ENCODE data around the gene LRRC74A. TPM values are rescaled to one million over a fixed set of nuclear protein-coding genes. Genes with fewer than 3 reads are reported as not detected.
A peak's percentile ranks its signal among the peaks of the same experiment; 100 is the strongest.

LRRC74A gene
- total RNA-seq, 1 donor from 2014 or later = not detected

- Mint-ChIP-seq H3K27me3 (no peaks in the 10 kb centered on the region), H3K9me3 (no peaks in the 10 kb centered on the region), H3K4me1 (ENCODE audit: unreplicated experiment) (peaks cover 16% of the 10 kb centered on the region), H3K27ac (no peak overlapping the region), H3K4me3 (no peak overlapping the region), H3K36me3 (peaks cover 19% of the 10 kb centered on the region)
- TF ChIP-seq, protein P1, sequence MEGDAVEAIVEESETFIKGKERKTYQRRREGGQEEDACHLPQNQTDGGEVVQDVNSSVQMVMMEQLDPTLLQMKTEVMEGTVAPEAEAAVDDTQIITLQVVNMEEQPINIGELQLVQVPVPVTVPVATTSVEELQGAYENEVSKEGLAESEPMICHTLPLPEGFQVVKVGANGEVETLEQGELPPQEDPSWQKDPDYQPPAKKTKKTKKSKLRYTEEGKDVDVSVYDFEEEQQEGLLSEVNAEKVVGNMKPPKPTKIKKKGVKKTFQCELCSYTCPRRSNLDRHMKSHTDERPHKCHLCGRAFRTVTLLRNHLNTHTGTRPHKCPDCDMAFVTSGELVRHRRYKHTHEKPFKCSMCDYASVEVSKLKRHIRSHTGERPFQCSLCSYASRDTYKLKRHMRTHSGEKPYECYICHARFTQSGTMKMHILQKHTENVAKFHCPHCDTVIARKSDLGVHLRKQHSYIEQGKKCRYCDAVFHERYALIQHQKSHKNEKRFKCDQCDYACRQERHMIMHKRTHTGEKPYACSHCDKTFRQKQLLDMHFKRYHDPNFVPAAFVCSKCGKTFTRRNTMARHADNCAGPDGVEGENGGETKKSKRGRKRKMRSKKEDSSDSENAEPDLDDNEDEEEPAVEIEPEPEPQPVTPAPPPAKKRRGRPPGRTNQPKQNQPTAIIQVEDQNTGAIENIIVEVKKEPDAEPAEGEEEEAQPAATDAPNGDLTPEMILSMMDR (conservative IDR thresholded peaks at IDR 0.05) = no peak
- no peak for DNase-seq (ENCODE audit: extremely low spot score, unreplicated experiment)
These were observed 43.2 kb upstream of the LRRC74A start for GRCh38 chr14:76782885-76783566.

GRCh38 chr14:76784266-76784874, 41.8 kb upstream of the LRRC74A start:
- Mint-ChIP-seq H3K27me3 (no peaks in the 10 kb centered on the region), H3K4me1 (ENCODE audit: unreplicated experiment) (peaks cover 16% of the 10 kb centered on the region), H3K27ac (no peak overlapping the region), H3K4me3 (no peak overlapping the region), H3K9me3 (no peaks in the 10 kb centered on the region), H3K36me3 (peaks cover 22% of the 10 kb centered on the region)
- DNase-seq (ENCODE audit: extremely low spot score, unreplicated experiment) = no peak
- TF ChIP-seq, protein P1 (conservative IDR thresholded peaks at IDR 0.05) = no peak

GRCh38 chr14:76784881-76785280, 41.3 kb upstream of the LRRC74A start:
- Mint-ChIP-seq H3K9me3 (no peaks in the 10 kb centered on the region), H3K27ac (peak overlapping the region; percentile 14), H3K4me3 (no peak overlapping the region)

GRCh38 chr14:76786601-76787000, 39.6 kb upstream of the LRRC74A start:
- Mint-ChIP-seq H3K27me3 (no peaks in the 10 kb centered on the region), H3K27ac (no peak overlapping the region), H3K4me3 (no peak overlapping the region), H3K4me1 (ENCODE audit: unreplicated experiment) (peaks cover 6% of the 10 kb centered on the region), H3K9me3 (no peaks in the 10 kb centered on the region), H3K36me3 (peaks cover 17% of the 10 kb centered on the region)
- TF ChIP-seq, protein P1 (conservative IDR thresholded peaks at IDR 0.05) = no peak
- no peak for DNase-seq (ENCODE audit: extremely low spot score, unreplicated experiment)

More at GRCh38 chr14:76784881-76785280, 41.3 kb upstream of the LRRC74A start:
- DNase-seq (ENCODE audit: extremely low spot score, unreplicated experiment) = no peak
- TF ChIP-seq, protein P1 (conservative IDR thresholded peaks at IDR 0.05) = peak; percentile 88
- H3K36me3 Mint-ChIP-seq = peaks cover 22% of the 10 kb centered on the region
- H3K27me3 Mint-ChIP-seq = no peaks in the 10 kb centered on the region
- peaks cover 16% of the 10 kb centered on the region for H3K4me1 Mint-ChIP-seq (ENCODE audit: unreplicated experiment)

GRCh38 chr14:76792422-76792821, 33.8 kb upstream of the LRRC74A start:
- Mint-ChIP-seq H3K36me3 (peaks cover 24% of the 10 kb centered on the region), H3K9me3 (no peaks in the 10 kb centered on the region), H3K4me3 (no peak overlapping the region), H3K27ac (no peak overlapping the region), H3K4me1 (ENCODE audit: unreplicated experiment) (no peaks in the 10 kb centered on the region), H3K27me3 (no peaks in the 10 kb centered on the region)
- TF ChIP-seq, protein P1 (conservative IDR thresholded peaks at IDR 0.05) = no peak
- no peak for DNase-seq (ENCODE audit: extremely low spot score, unreplicated experiment)

Data from type B pancreatic cell (in vitro differentiated cells).